Neural cell (in vitro differentiated cells): ENCODE measurements around the gene GPR161. TPM values are rescaled to one million over a fixed set of nuclear protein-coding genes. Genes with fewer than 3 reads are reported as not detected.

Source experiments
- H2AFZ ChIP-seq: fragments of 200-600, 300-800 bp; sonication (generic), shearing (Covaris generic); 2 replicates; pipeline ENCODE4 v1.6.0; 2014; ENCODE audit warnings: low read depth, mild to moderate bottlenecking, antibody characterized with exemption, low read length, moderate library complexity
- H3F3A ChIP-seq: fragments of 200-600 bp; shearing (Covaris generic); 2 replicates; pipeline ENCODE4 v1.6.1; 2016; ENCODE audit warnings: mild to moderate bottlenecking, moderate library complexity, mixed read lengths, antibody characterized with exemption, low read length; ENCODE audit not compliant: insufficient read depth, poor library complexity, severe bottlenecking
- H3K27ac ChIP-seq: fragments of 200-600, 300-800 bp; sonication (generic), shearing (Covaris generic); 2 replicates; pipeline ENCODE4 v1.5.1; 2014; ENCODE audit warnings: mild to moderate bottlenecking, low read length, moderate library complexity
- H3K27me3 ChIP-seq: fragments of 300-800, 200-600 bp; sonication (generic), shearing (Covaris generic); 2 replicates; pipeline ENCODE4 v1.6.0; 2014; ENCODE audit warnings: mild to moderate bottlenecking, low read depth, low read length, moderate library complexity; ENCODE audit not compliant: insufficient read depth
- H3K36me3 ChIP-seq: fragments of 300-800, 200-600 bp; sonication (generic), shearing (Covaris generic); 2 replicates; pipeline ENCODE4 v1.5.1; 2014; ENCODE audit warnings: mild to moderate bottlenecking, antibody characterized with exemption, low read length, moderate library complexity; ENCODE audit not compliant: insufficient read depth
- H3K4me2 ChIP-seq: fragments of 300-800, 200-600 bp; sonication (generic), shearing (Covaris generic); 2 replicates; pipeline ENCODE4 v1.6.0; 2014; ENCODE audit warnings: mild to moderate bottlenecking, low read length
- H3K4me3 ChIP-seq: fragments of 300-800, 200-600 bp; sonication (generic), shearing (Covaris generic); 2 replicates; pipeline ENCODE4 v1.5.1; 2014; ENCODE audit warnings: mild to moderate bottlenecking, low read length, moderate library complexity
- H3K79me2 ChIP-seq: fragments of 200-600 bp; shearing (Covaris generic); replicated peaks from 2 replicates; pipeline ENCODE4 v1.6.0; 2014; ENCODE audit warnings: mild to moderate bottlenecking, low read length, moderate library complexity; ENCODE audit not compliant: insufficient read depth
- H3K9ac ChIP-seq: fragments of 300-800, 200-600 bp; sonication (generic), shearing (Covaris generic); 2 replicates; pipeline ENCODE4 v1.6.1; 2016; ENCODE audit warnings: mild to moderate bottlenecking, low read length, mixed read lengths
- H3K9me2 ChIP-seq: fragments of 200-600 bp; shearing (Covaris generic); 2 replicates; pipeline ENCODE4 v1.6.1; 2016; ENCODE audit warnings: mild to moderate bottlenecking, low read length, mixed read lengths; ENCODE audit not compliant: insufficient read depth
- H3K9me3 ChIP-seq: fragments of 200-600, 300-800 bp; sonication (generic), shearing (Covaris generic); 2 replicates; pipeline ENCODE4 v1.6.1; 2016; ENCODE audit warnings: mild to moderate bottlenecking, mixed run types, low read length, moderate library complexity, mixed read lengths
- H4K20me1 ChIP-seq: fragments of 200-600 bp; shearing (Covaris generic); 2 replicates; pipeline ENCODE4 v1.6.1; 2016; ENCODE audit warnings: mild to moderate bottlenecking, mixed run types; ENCODE audit not compliant: insufficient read depth
- CTCF ChIP-seq: fragments of 450-650 bp; IDR thresholded peaks from 2 replicates; pipeline ENCODE4 v1.5.1; 2014; ENCODE audit warnings: antibody characterized with exemption, mild to moderate bottlenecking, moderate library complexity; ENCODE audit not compliant: poor library complexity, severe bottlenecking
- EP300 ChIP-seq: fragments of 450-650 bp; conservative IDR thresholded peaks from 2 replicates; pipeline ENCODE4 v1.6.1; 2014; ENCODE audit warnings: antibody characterized with exemption, mild to moderate bottlenecking, moderate library complexity; ENCODE audit not compliant: poor library complexity, severe bottlenecking
- EZH2 ChIP-seq: fragments of 200-600, 300-800 bp; shearing (Covaris generic), sonication (generic); IDR thresholded peaks from 2 replicates; pipeline ENCODE4 v1.6.1; 2014; ENCODE audit warnings: antibody characterized with exemption, low read length, borderline replicate concordance, mild to moderate bottlenecking; ENCODE audit not compliant: insufficient read depth, poor library complexity, severe bottlenecking
- MXI1 ChIP-seq: fragments of 450-650 bp; conservative IDR thresholded peaks from 2 replicates; pipeline ENCODE4 v1.6.1; 2014; ENCODE audit warnings: antibody characterized with exemption, mild to moderate bottlenecking; ENCODE audit not compliant: poor library complexity, severe bottlenecking
- POLR2AphosphoS5 ChIP-seq: IDR thresholded peaks from 2 replicates; pipeline ENCODE4 v1.6.1; 2012
- RAD21 ChIP-seq: fragments of 450-650 bp; conservative IDR thresholded peaks from 2 replicates; pipeline ENCODE4 v1.6.1; 2014; ENCODE audit warnings: antibody characterized with exemption, mild to moderate bottlenecking, moderate library complexity
- REST ChIP-seq: IDR thresholded peaks from 2 replicates; pipeline ENCODE4 v1.6.1; 2012; ENCODE audit warnings: borderline replicate concordance
- SMC3 ChIP-seq: fragments of 450-650 bp; conservative IDR thresholded peaks from 2 replicates; pipeline ENCODE4 v1.6.1; 2014; ENCODE audit warnings: antibody characterized with exemption, mild to moderate bottlenecking, moderate library complexity; ENCODE audit not compliant: poor library complexity
- TAF1 ChIP-seq: IDR thresholded peaks from 2 replicates; pipeline ENCODE4 v1.6.1; 2012; ENCODE audit warnings: low read depth
- polyA plus RNA-seq: library from polyadenylated mRNA; depleted of rRNA; stranded (reverse); fragments of >200 nt; gene quantifications from 2 replicates; pipeline ENCODE4 v1.2.3, GENCODE V29; 2014

GPR161 gene
- polyA plus RNA-seq, 1 donor from 2014 or later: 39.0 TPM

GRCh38 chr1:168053681-168054080 is 83.0 kb downstream of the GPR161 start:
- Histone ChIP-seq H3F3A (no peaks in the 10 kb centered on the region), H3K79me2 (no peaks in the 10 kb centered on the region), H3K4me3 (no peak overlapping the region), H2AFZ (no peak overlapping the region), H3K27me3 (no peaks in the 10 kb centered on the region), H3K9ac (no peak overlapping the region), H3K9me3 (no peaks in the 10 kb centered on the region), H3K36me3 (no peaks in the 10 kb centered on the region), H3K4me2 (no peak overlapping the region), H3K9me2 (no peaks in the 10 kb centered on the region), H4K20me1 (no peaks in the 10 kb centered on the region), H3K27ac (no peak overlapping the region)
- no peak for TF ChIP-seq MXI1
- TF ChIP-seq CTCF: no peak
- no peak for TF ChIP-seq SMC3
- TF ChIP-seq POLR2AphosphoS5: no peak
- no peak for TF ChIP-seq EP300
- TF ChIP-seq RAD21: no peak
- TF ChIP-seq TAF1: no peak
- TF ChIP-seq REST: no peak
- no peak for TF ChIP-seq EZH2

GRCh38 chr1:168050880-168051279 is 85.8 kb downstream of the GPR161 start:
- no peaks in the 10 kb centered on the region for H3K36me3 ChIP-seq
- H3K4me3 ChIP-seq: no peak overlapping the region
- H4K20me1 ChIP-seq: no peaks in the 10 kb centered on the region
- H3K27me3 ChIP-seq: no peaks in the 10 kb centered on the region
- no peak for TF ChIP-seq TAF1
- H3K79me2 ChIP-seq: no peaks in the 10 kb centered on the region
- no peaks in the 10 kb centered on the region for H3K9me3 ChIP-seq
- no peak overlapping the region for H3K9ac ChIP-seq
- no peaks in the 10 kb centered on the region for H3K9me2 ChIP-seq
- no peak overlapping the region for H3K4me2 ChIP-seq
- H3K27ac ChIP-seq: no peak overlapping the region
- H2AFZ ChIP-seq: no peak overlapping the region
- no peaks in the 10 kb centered on the region for H3F3A ChIP-seq

- Histone ChIP-seq H3K27me3 (no peaks in the 10 kb centered on the region), H3K79me2 (no peaks in the 10 kb centered on the region), H3K9me2 (no peaks in the 10 kb centered on the region), H3F3A (no peaks in the 10 kb centered on the region), H3K9me3 (no peaks in the 10 kb centered on the region), H3K4me3 (no peak overlapping the region), H4K20me1 (no peaks in the 10 kb centered on the region), H3K27ac (no peak overlapping the region), H3K36me3 (no peaks in the 10 kb centered on the region), H3K9ac (no peak overlapping the region), H3K4me2 (no peak overlapping the region), H2AFZ (no peak overlapping the region)
- TF ChIP-seq TAF1 (no peak), POLR2AphosphoS5 (no peak), EZH2 (no peak), REST (no peak), EP300 (no peak), MXI1 (no peak), CTCF (no peak), SMC3 (no peak), RAD21 (no peak)
Measured at GRCh38 chr1:168050307-168050706, 86.4 kb downstream of the GPR161 start.
